WERI-Rb-1 (cell line): ENCODE measurements around the gene NAA38.

Source experiments
- DNase-seq: peaks from one replicate; pipeline ENCODE4 v3.0.0-alpha.2; 2020
- H3K27ac ChIP-seq: fragments of 250-450 bp; sonication (Bioruptor Pico); 2 replicates; pipeline ENCODE4 v1.5.1; 2020; ENCODE audit warnings: mild to moderate bottlenecking, moderate library complexity
- H3K27me3 ChIP-seq: fragments of 250-450 bp; sonication (Bioruptor Pico); 2 replicates; pipeline ENCODE4 v1.5.1; 2021; ENCODE audit warnings: mild to moderate bottlenecking, low read depth, moderate library complexity; ENCODE audit not compliant: insufficient read depth, severe bottlenecking
- H3K36me3 ChIP-seq: fragments of 250-450 bp; sonication (Bioruptor Pico); 2 replicates; pipeline ENCODE4 v1.5.1; 2020; ENCODE audit warnings: mild to moderate bottlenecking, moderate library complexity
- H3K4me3 ChIP-seq: 2 replicates; pipeline ENCODE4 v1.5.1; 2011; ENCODE audit warnings: low read depth, mild to moderate bottlenecking, control low read depth, low read length
- H3K9me3 ChIP-seq: fragments of 250-450 bp; sonication (Bioruptor Pico); 2 replicates; pipeline ENCODE4 v1.5.1; 2021; ENCODE audit warnings: mild to moderate bottlenecking, moderate library complexity; ENCODE audit not compliant: severe bottlenecking
- CTCF ChIP-seq: IDR thresholded peaks from 2 replicates; pipeline ENCODE4 v1.5.1; 2011; ENCODE audit warnings: low read depth, mild to moderate bottlenecking, control low read depth, inconsistent platforms, low read length

Gene NAA38

GRCh38 chr17:7854851-7855659, 2.3 kb downstream of the NAA38 start, which contains the start of gene TMEM88:
TSS of gene TMEM88 (plus strand) at chr17:7855066. CDS start at chr17:7855075, 9 bp downstream.
- Histone ChIP-seq H3K4me3 (peak within 1 kb of the TSS; percentile 88), H3K27me3 (no peaks in the 10 kb centered on the region), H3K9me3 (no peaks in the 10 kb centered on the region), H3K27ac (peak within 1 kb of the TSS; percentile 98), H3K36me3 (peaks cover 41% of the 10 kb centered on the region)
- no peak for DNase-seq
- TF ChIP-seq CTCF, result no peak

- no peak for TF ChIP-seq CTCF
- peaks cover 44% of the 10 kb centered on the region for H3K36me3 ChIP-seq
- H3K27me3 ChIP-seq, result no peaks in the 10 kb centered on the region
- no peak overlapping the region for H3K4me3 ChIP-seq
- no peaks in the 10 kb centered on the region for H3K9me3 ChIP-seq
- H3K27ac ChIP-seq, result no peak overlapping the region
- no peak for DNase-seq
Measured at GRCh38 chr17:7854078-7854777, 3.1 kb downstream of the NAA38 start.

GRCh38 chr17:7853691-7854038, 3.7 kb downstream of the NAA38 start:
- Histone ChIP-seq H3K27ac (no peak overlapping the region), H3K27me3 (no peaks in the 10 kb centered on the region), H3K4me3 (no peak overlapping the region), H3K9me3 (no peaks in the 10 kb centered on the region), H3K36me3 (peaks cover 48% of the 10 kb centered on the region)
- no peak for DNase-seq
- TF ChIP-seq CTCF, result no peak

GRCh38 chr17:7852919-7853690, 4.3 kb downstream of the NAA38 start:
- Histone ChIP-seq H3K36me3 (peaks cover 50% of the 10 kb centered on the region), H3K27ac (no peak overlapping the region), H3K9me3 (no peaks in the 10 kb centered on the region), H3K4me3 (no peak overlapping the region), H3K27me3 (no peaks in the 10 kb centered on the region)
- no peak for TF ChIP-seq CTCF
- DNase-seq, result no peak

GRCh38 chr17:7852262-7852670, 5.1 kb downstream of the NAA38 start:
- DNase-seq, result no peak
- H3K27ac ChIP-seq, result no peak overlapping the region
- H3K4me3 ChIP-seq, result no peak overlapping the region
- no peaks in the 10 kb centered on the region for H3K27me3 ChIP-seq
- H3K9me3 ChIP-seq, result no peaks in the 10 kb centered on the region
- TF ChIP-seq CTCF, result no peak
- peaks cover 52% of the 10 kb centered on the region for H3K36me3 ChIP-seq
